GM12891 (cell line): ENCODE measurements around the gene CD44.
A peak's percentile ranks its signal among the peaks of the same experiment; 100 is the strongest.

Experiments used
- DNase-seq: peaks from one replicate; pipeline ENCODE4 v3.0.0; 2011; ENCODE audit warnings: low spot score; ENCODE audit not compliant: insufficient read length
- FAIRE-seq: peaks from 2 replicates; lab custom pipeline; 2011; peaks lifted over from hg19 to GRCh38; lab: Jason Lieb, UNC
- PAX5 ChIP-seq: IDR thresholded peaks from 2 replicates; pipeline ENCODE4 v1.6.1; 2011; ENCODE audit warnings: low read length, moderate library complexity, mild to moderate bottlenecking; ENCODE audit not compliant: insufficient read depth, severe bottlenecking
- POLR2A ChIP-seq: IDR thresholded peaks from 2 replicates; pipeline ENCODE4 v1.6.1; 2011; ENCODE audit warnings: low read depth, low read length, control low read depth
- POLR2AphosphoS5 ChIP-seq: IDR thresholded peaks from 2 replicates; pipeline ENCODE4 v1.6.1; 2011; ENCODE audit warnings: low read depth, low read length, control low read depth
- POU2F2 ChIP-seq: IDR thresholded peaks from 2 replicates; pipeline ENCODE4 v1.6.1; 2011; ENCODE audit warnings: low read depth, mild to moderate bottlenecking, control low read depth, low read length, moderate library complexity
- SPI1 ChIP-seq: IDR thresholded peaks from 2 replicates; pipeline ENCODE4 v1.6.1; 2011; ENCODE audit warnings: low read depth, low read length, control low read depth
- TAF1 ChIP-seq: IDR thresholded peaks from 2 replicates; pipeline ENCODE4 v1.6.1; 2011; ENCODE audit warnings: low read depth, low read length, control low read depth

The CD44 gene

GRCh38 chr11:35182317-35182939 is 43.5 kb downstream of the CD44 start:
- FAIRE-seq (peak; percentile 88), DNase-seq (peak; percentile 30)
- TF ChIP-seq POLR2A (no peak; the same call in 1 of the 2 replicates), PAX5 (no peak), SPI1 (peak; percentile 90), POLR2AphosphoS5 (peak; percentile 54; the same call in 1 of the 2 replicates), POU2F2 (no peak)

GRCh38 chr11:35183326-35183925 is 44.5 kb downstream of the CD44 start:
- FAIRE-seq, result peak; percentile 26

GRCh38 chr11:35185696-35186095 is 46.7 kb downstream of the CD44 start:
- no peak for FAIRE-seq
- no peak for DNase-seq
- no peak for TF ChIP-seq SPI1
- TF ChIP-seq POU2F2, result no peak
- TF ChIP-seq PAX5, result no peak
- no peak for TF ChIP-seq POLR2A
- no peak for TF ChIP-seq POLR2AphosphoS5
- TF ChIP-seq TAF1, result no peak

More at GRCh38 chr11:35183326-35183925, 44.5 kb downstream of the CD44 start:
- TF ChIP-seq TAF1 (no peak), SPI1 (no peak), POLR2A (no peak), POU2F2 (no peak), PAX5 (no peak), POLR2AphosphoS5 (no peak)
- DNase-seq, result no peak

- TF ChIP-seq POLR2AphosphoS5 (0 out of 2 replicates have a peak, but pooled peaks have one; percentile 32), SPI1 (no peak)
Measured at GRCh38 chr11:35187996-35188395, 49.0 kb downstream of the CD44 start.

GRCh38 chr11:35190804-35191348 is 51.9 kb downstream of the CD44 start:
- FAIRE-seq, result peak; percentile 26
- DNase-seq, result no peak
- TF ChIP-seq POLR2AphosphoS5, result no peak

More at GRCh38 chr11:35187996-35188395, 49.0 kb downstream of the CD44 start:
- peak; percentile 33 for FAIRE-seq
- DNase-seq, result no peak

GRCh38 chr11:35192347-35192746 is 53.4 kb downstream of the CD44 start:
- TF ChIP-seq PAX5 (no peak), POLR2A (no peak), POU2F2 (no peak), POLR2AphosphoS5 (no peak), TAF1 (no peak), SPI1 (no peak)
- DNase-seq, result no peak
- no peak for FAIRE-seq

GRCh38 chr11:35193767-35194166 is 54.8 kb downstream of the CD44 start:
- TF ChIP-seq POLR2AphosphoS5 (no peak), SPI1 (no peak), POLR2A (no peak), PAX5 (no peak), POU2F2 (no peak)
- DNase-seq (no peak), FAIRE-seq (peak; percentile 48)

- FAIRE-seq (no peak), DNase-seq (no peak)
- TF ChIP-seq PAX5, result no peak
- TF ChIP-seq POU2F2, result no peak
- no peak for TF ChIP-seq SPI1
- TF ChIP-seq POLR2AphosphoS5, result no peak
- TF ChIP-seq POLR2A, result no peak
- no peak for TF ChIP-seq TAF1
Measured at GRCh38 chr11:35197292-35197691, 58.3 kb downstream of the CD44 start.

GRCh38 chr11:35200811-35201341 is 61.9 kb downstream of the CD44 start:
- peak; percentile 51 for FAIRE-seq
- DNase-seq, result no peak
- TF ChIP-seq POU2F2 (no peak), POLR2AphosphoS5 (no peak), PAX5 (no peak), SPI1 (no peak), POLR2A (no peak), TAF1 (no peak)

- no peak for FAIRE-seq
- DNase-seq, result no peak
- no peak for TF ChIP-seq SPI1
- TF ChIP-seq POLR2AphosphoS5, result no peak
- no peak for TF ChIP-seq PAX5
- no peak for TF ChIP-seq POU2F2
- TF ChIP-seq POLR2A, result 0 out of 2 replicates have a peak, but pooled peaks have one; percentile 17
- no peak for TF ChIP-seq TAF1
Measured at GRCh38 chr11:35204614-35205013, 65.6 kb downstream of the CD44 start.
